Glutamatergic neuron (in vitro differentiated cells): ENCODE results near the gene IQCK. TPM values are rescaled to one million over a fixed set of nuclear protein-coding genes. Genes with fewer than 3 reads are reported as not detected.
"Not testable (repeated sequence)": the region's sequence is repeated elsewhere in the genome, so short reads cannot be mapped to it uniquely, and the experiment has no call there.

Source experiments
- DNase-seq: peaks from one replicate; pipeline ENCODE4 v3.0.0; 2022
- H3K27ac Mint-ChIP-seq: one replicate; pipeline ENCODE4 v1.8.0; 2020; ENCODE audit warnings: mild to moderate bottlenecking, mixed read lengths, inconsistent platforms; ENCODE audit not compliant: unreplicated experiment
- H3K27me3 Mint-ChIP-seq: one replicate; pipeline ENCODE4 v1.8.0; 2020; ENCODE audit warnings: mild to moderate bottlenecking, moderate library complexity, mixed read lengths, inconsistent platforms; ENCODE audit not compliant: unreplicated experiment
- H3K36me3 Mint-ChIP-seq: one replicate; pipeline ENCODE4 v1.8.0; 2020; ENCODE audit warnings: mild to moderate bottlenecking, mixed read lengths, inconsistent platforms; ENCODE audit not compliant: unreplicated experiment
- H3K4me1 Mint-ChIP-seq: one replicate; pipeline ENCODE4 v1.8.0; 2020; ENCODE audit warnings: mild to moderate bottlenecking, low read depth, mixed read lengths, inconsistent platforms; ENCODE audit not compliant: unreplicated experiment
- H3K4me3 Mint-ChIP-seq: one replicate; pipeline ENCODE4 v1.8.0; 2020; ENCODE audit warnings: mild to moderate bottlenecking, mixed read lengths, inconsistent platforms; ENCODE audit not compliant: unreplicated experiment
- H3K9me3 Mint-ChIP-seq: one replicate; pipeline ENCODE4 v1.8.0; 2020; ENCODE audit warnings: mild to moderate bottlenecking, moderate library complexity, mixed read lengths, inconsistent platforms; ENCODE audit not compliant: unreplicated experiment
- CTCF ChIP-seq: fragments of 200-600 bp; sonication (generic); IDR thresholded peaks from one replicate; pipeline ENCODE4 v1.5.0; 2021; ENCODE audit not compliant: partially characterized antibody, unreplicated experiment
- total RNA-seq: library from RNA; stranded (reverse); fragmentation: NEBNext Ultra II Directional; extraction: Animal tissue kit (Norgen Biotek cat#: 25700); gene quantifications from one replicate; pipeline ENCODE4 v1.2.1, GENCODE V29; 2021; ENCODE audit not compliant: unreplicated experiment

Gene IQCK
- total RNA-seq, 1 donor from 2014 or later = 5.1 TPM

GRCh38 chr16:19716183-19716582, 1.9 kb upstream of the IQCK start:
- no peak for DNase-seq
- Mint-ChIP-seq H3K4me1 (peaks cover 8% of the 10 kb centered on the region), H3K9me3 (peaks cover 2% of the 10 kb centered on the region), H3K36me3 (no peaks in the 10 kb centered on the region), H3K4me3 (peak overlapping the region; percentile 72), H3K27me3 (peaks cover 8% of the 10 kb centered on the region), H3K27ac (no peak overlapping the region)
- TF ChIP-seq CTCF = no peak

- H3K36me3 Mint-ChIP-seq, H3K27me3 Mint-ChIP-seq, H3K4me1 Mint-ChIP-seq, H3K9me3 Mint-ChIP-seq, DNase-seq: not testable (repeated sequence)
- peak overlapping the region; percentile 92 for H3K4me3 Mint-ChIP-seq
- H3K27ac Mint-ChIP-seq = peak overlapping the region; percentile 92
Observed at GRCh38 chr16:19716728-19717127, 1.3 kb upstream of the IQCK start.

- Mint-ChIP-seq H3K4me1 (peaks cover 8% of the 10 kb centered on the region), H3K4me3 (peak overlapping the region; percentile 92), H3K27ac (peak overlapping the region; percentile 92), H3K36me3 (no peaks in the 10 kb centered on the region), H3K27me3 (peaks cover 3% of the 10 kb centered on the region), H3K9me3 (no peaks in the 10 kb centered on the region)
- no peak for DNase-seq
- no peak for TF ChIP-seq CTCF
Observed at GRCh38 chr16:19717314-19717713, 757 bp upstream of the IQCK start.

GRCh38 chr16:19718624-19718965, 524 bp downstream of the IQCK start:
- Mint-ChIP-seq H3K9me3 (no peaks in the 10 kb centered on the region), H3K27ac (no peak overlapping the region), H3K4me1 (peaks cover 8% of the 10 kb centered on the region), H3K36me3 (no peaks in the 10 kb centered on the region), H3K27me3 (peaks cover 3% of the 10 kb centered on the region), H3K4me3 (peak overlapping the region; percentile 92)
- no peak for DNase-seq
- no peak for TF ChIP-seq CTCF

GRCh38 chr16:19722269-19722952, 4.3 kb downstream of the IQCK start:
- H3K27me3 Mint-ChIP-seq = no peaks in the 10 kb centered on the region
- no peak for TF ChIP-seq CTCF
- H3K4me3 Mint-ChIP-seq = no peak overlapping the region
- H3K27ac Mint-ChIP-seq = no peak overlapping the region
- no peaks in the 10 kb centered on the region for H3K4me1 Mint-ChIP-seq
- no peaks in the 10 kb centered on the region for H3K9me3 Mint-ChIP-seq
- DNase-seq = no peak
- H3K36me3 Mint-ChIP-seq = peaks cover 3% of the 10 kb centered on the region
